ENCODE data around the gene RAB2B. TPM values are rescaled to one million over a fixed set of nuclear protein-coding genes. Genes with fewer than 3 reads are reported as not detected.
A peak's percentile ranks its signal among the peaks of the same experiment; 100 is the strongest.

The RAB2B gene
- total RNA-seq, 1 experiment from 2014 or later, result 26.8 TPM

GRCh38 chr14:21498540-21499526, 22.1 kb upstream of the RAB2B start:
- Histone ChIP-seq H3K79me2 (ENCODE audit: low read length) (0 out of 2 replicates have a peak, but pooled peaks cover 2% of the 10 kb centered on the region), H4K20me1 (ENCODE audit: low read length) (no peaks in the 10 kb centered on the region), H3K4me3 (ENCODE audit: low read length) (no peak overlapping the region), H3K27ac (ENCODE audit: low read length) (no peak overlapping the region), H3K9me2 (replicated peaks; ENCODE audit: low read length) (no peaks in the 10 kb centered on the region), H2AFZ (ENCODE audit: low read length) (no peak overlapping the region), H3K4me2 (ENCODE audit: low read length) (no peak overlapping the region), H3F3A (ENCODE audit: low read length, unreplicated experiment) (no peaks in the 10 kb centered on the region), H3K4me1 (ENCODE audit: insufficient read depth, low read length) (no peaks in the 10 kb centered on the region), H3K9me3 (ENCODE audit: low read length) (no peaks in the 10 kb centered on the region), H3K36me3 (ENCODE audit: low read depth, low read length) (peaks cover 75% of the 10 kb centered on the region), H3K9ac (ENCODE audit: low read length) (no peak overlapping the region), H3K27me3 (ENCODE audit: low read length) (no peaks in the 10 kb centered on the region)
- intact Hi-C loops (cut with micrococcal nuclease), result loop anchor here (1.0 kb wide), 1 partner anchor 58 kb away; no protein-coding TSS in a partner anchor
- TSS peak; percentile 2 for BruUV-seq (replicated peaks)
- DNase-seq (peak; percentile 65), ATAC-seq (peak; percentile 77)
- TF ChIP-seq CTCF (conservative IDR thresholded peaks at IDR 0.05; ENCODE audit: low read depth, low read length) (peak; percentile 77), EZH2 (IDR thresholded peaks at IDR 0.05; ENCODE audit: low read length, unreplicated experiment) (no peak)
- POLR2A ChIA-PET (ENCODE audit: unreplicated experiment), result interaction anchor here (0.6 to 1.0 kb wide), 2 partner anchors 12 to 27 kb away, joined by 4 read pairs; partner anchors contain the start of genes METTL3 and SALL2
- CTCF ChIA-PET, result interaction anchor here (0.6 to 1.5 kb wide), 8 partner anchors 12 to 815 kb away, joined by 3 to 19 read pairs (median 3); partner anchors contain the start of genes METTL3 and SUPT16H

GRCh38 chr14:21496453-21496852, 19.7 kb upstream of the RAB2B start:
- POLR2A ChIA-PET (ENCODE audit: unreplicated experiment), result no interaction called here
- BruUV-seq (replicated peaks), result no TSS peak
- peaks cover 68% of the 10 kb centered on the region for H3K36me3 ChIP-seq (ENCODE audit: low read depth, low read length)

More at GRCh38 chr14:21496453-21496852, 19.7 kb upstream of the RAB2B start:
- TF ChIP-seq EZH2 (IDR thresholded peaks at IDR 0.05; ENCODE audit: low read length, unreplicated experiment) (no peak), EZH2phosphoT487 (IDR thresholded peaks at IDR 0.05; ENCODE audit: borderline replicate concordance, low read length) (no peak), CTCF (conservative IDR thresholded peaks at IDR 0.05; ENCODE audit: low read depth, low read length) (no peak)
- H4K20me1 ChIP-seq (ENCODE audit: low read length), result no peaks in the 10 kb centered on the region
- H3K4me1 ChIP-seq (ENCODE audit: insufficient read depth, low read length), result no peaks in the 10 kb centered on the region
- H3K4me2 ChIP-seq (ENCODE audit: low read length), result no peak overlapping the region
- CTCF ChIA-PET, result no interaction called here
- H3K9me3 ChIP-seq (ENCODE audit: low read length), result no peaks in the 10 kb centered on the region
- DNase-seq (no peak), ATAC-seq (no peak)
- H3K4me3 ChIP-seq (ENCODE audit: low read length), result no peak overlapping the region
- H3K79me2 ChIP-seq (ENCODE audit: low read length), result no peaks in the 10 kb centered on the region
- no peaks in the 10 kb centered on the region for H3F3A ChIP-seq (ENCODE audit: low read length, unreplicated experiment)
- intact Hi-C loops (cut with micrococcal nuclease), result no loop called here
- no peak overlapping the region for H3K9ac ChIP-seq (ENCODE audit: low read length)
- no peaks in the 10 kb centered on the region for H3K27me3 ChIP-seq (ENCODE audit: low read length)
- H3K9me2 ChIP-seq (replicated peaks; ENCODE audit: low read length), result no peaks in the 10 kb centered on the region
- H3K27ac ChIP-seq (ENCODE audit: low read length), result no peak overlapping the region
- H2AFZ ChIP-seq (ENCODE audit: low read length), result no peak overlapping the region

Measured in PC-3 (cell line).